Mesenchymal stem cell (in vitro differentiated cells and primary cell): ENCODE measurements around the gene DERA.
"Not testable (repeated sequence)": the region's sequence is repeated elsewhere in the genome, so short reads cannot be mapped to it uniquely, and the experiment has no call there.

Experiments
- DNase-seq: peaks from one replicate; pipeline ENCODE4 v3.0.0-alpha.2; 2013
- H2AFZ ChIP-seq: one replicate; pipeline ENCODE4 v1.6.1; 2013; ENCODE audit warnings: low read depth, mild to moderate bottlenecking, control low read depth, inconsistent platforms, low read length, moderate library complexity
- H2AK5ac ChIP-seq: 2 replicates; pipeline ENCODE4 v1.6.1; 2013; ENCODE audit warnings: low read length, moderate library complexity, mild to moderate bottlenecking, inconsistent platforms; ENCODE audit not compliant: severe bottlenecking
- H2BK120ac ChIP-seq: one replicate; pipeline ENCODE4 v1.6.1; 2013; ENCODE audit warnings: low read depth, mild to moderate bottlenecking, inconsistent platforms, low read length, moderate library complexity
- H2BK12ac ChIP-seq, 2 experiments: one replicate each; pipeline ENCODE4 v1.6.1; 2013; ENCODE audit warnings: inconsistent platforms in 2 of 2, low read length in 2 of 2, mild to moderate bottlenecking in 2 of 2, moderate library complexity in 2 of 2, control low read depth in 1 of 2
- H2BK15ac ChIP-seq: one replicate; pipeline ENCODE4 v1.6.1; 2013; ENCODE audit warnings: mild to moderate bottlenecking, low read depth, inconsistent platforms; ENCODE audit not compliant: poor library complexity, severe bottlenecking
- H2BK5ac ChIP-seq: 2 replicates; pipeline ENCODE4 v1.6.1; 2013; ENCODE audit warnings: low read depth, mild to moderate bottlenecking, low read length, control low read depth, inconsistent platforms; ENCODE audit not compliant: poor library complexity, severe bottlenecking
- H3K14ac ChIP-seq, 2 experiments: one replicate each; pipeline ENCODE4 v1.6.1; 2013; ENCODE audit warnings: inconsistent platforms in 2 of 2, low read length in 2 of 2, control low read depth in 1 of 2, mild to moderate bottlenecking in 1 of 2, moderate library complexity in 1 of 2
- H3K18ac ChIP-seq, 2 experiments: one replicate each; pipeline ENCODE4 v1.6.1; 2013; ENCODE audit warnings: inconsistent platforms in 2 of 2, low read length in 2 of 2, control low read depth in 1 of 2, low read depth in 1 of 2, mild to moderate bottlenecking in 1 of 2
- H3K23ac ChIP-seq, 2 experiments: one replicate each; pipeline ENCODE4 v1.6.1; 2013; ENCODE audit warnings: inconsistent platforms in 2 of 2, low read length in 2 of 2, mild to moderate bottlenecking in 2 of 2, moderate library complexity in 2 of 2, control low read depth in 1 of 2
- H3K27ac ChIP-seq: 2 replicates; pipeline ENCODE4 v1.5.1; 2013; ENCODE audit warnings: mild to moderate bottlenecking, moderate library complexity, low read length, control low read depth, inconsistent platforms; ENCODE audit not compliant: poor library complexity, severe bottlenecking
- H3K27me3 ChIP-seq, 2 experiments: 2 replicates each; pipeline versions ENCODE4 v1.6.1 to v1.7.0; 2013; ENCODE audit warnings: low read length in 2 of 2, mild to moderate bottlenecking in 2 of 2, moderate library complexity in 2 of 2, control low read depth in 1 of 2, inconsistent platforms in 1 of 2; ENCODE audit not compliant: control insufficient read depth in 1 of 2, insufficient read depth in 1 of 2
- H3K36me3 ChIP-seq, 2 experiments: 2 replicates each; pipeline versions ENCODE4 v1.6.1 to v1.7.0; 2013; ENCODE audit warnings: low read length in 2 of 2, control low read depth in 1 of 2, inconsistent platforms in 1 of 2, low read depth in 1 of 2, mild to moderate bottlenecking in 1 of 2; ENCODE audit not compliant: insufficient read depth in 2 of 2, control insufficient read depth in 1 of 2
- H3K4ac ChIP-seq, 2 experiments: one replicate each; pipeline ENCODE4 v1.6.1; 2013; ENCODE audit warnings: inconsistent platforms in 2 of 2, low read length in 2 of 2, mild to moderate bottlenecking in 2 of 2, moderate library complexity in 2 of 2, control low read depth in 1 of 2, low read depth in 1 of 2
- H3K4me1 ChIP-seq: 2 replicates; pipeline ENCODE4 v1.6.1; 2013; ENCODE audit warnings: low read depth, low read length, control low read depth; ENCODE audit not compliant: control insufficient read depth, insufficient read depth
- H3K4me2 ChIP-seq: 2 replicates; pipeline ENCODE4 v1.6.1; 2013; ENCODE audit warnings: low read length, mild to moderate bottlenecking, inconsistent platforms; ENCODE audit not compliant: poor library complexity, severe bottlenecking
- H3K4me3 ChIP-seq, 2 experiments: 2 replicates each; pipeline versions ENCODE4 v1.5.1 to v1.7.0; 2013; ENCODE audit warnings: low read length in 2 of 2, mild to moderate bottlenecking in 2 of 2, control low read depth in 1 of 2, low read depth in 1 of 2; ENCODE audit not compliant: insufficient read depth in 1 of 2
- H3K79me1 ChIP-seq: replicated peaks from 2 replicates; pipeline ENCODE4 v1.6.1; 2013; ENCODE audit warnings: mild to moderate bottlenecking, control low read depth, low read length, inconsistent platforms; ENCODE audit not compliant: poor library complexity, severe bottlenecking
- H3K9ac ChIP-seq: 2 replicates; pipeline ENCODE4 v1.7.0; 2013; ENCODE audit warnings: mild to moderate bottlenecking, low read length, moderate library complexity
- H3K9me3 ChIP-seq: 2 replicates; pipeline ENCODE4 v1.7.0; 2013; ENCODE audit warnings: mild to moderate bottlenecking, low read length; ENCODE audit not compliant: control insufficient read depth
- H4K8ac ChIP-seq: one replicate; pipeline ENCODE4 v1.6.1; 2013; ENCODE audit warnings: inconsistent platforms, mild to moderate bottlenecking, low read length, moderate library complexity
- H4K91ac ChIP-seq: one replicate; pipeline ENCODE4 v1.6.1; 2013; ENCODE audit warnings: mild to moderate bottlenecking, low read length, inconsistent platforms
- WGBS: methylation state at CpG from one replicate; pipeline ENCODE4 v1.1.7; 2013; ENCODE audit warnings: mixed read lengths; 5-methylcytosine and 5-hydroxymethylcytosine counted together

The DERA gene

GRCh38 chr12:15966426-15966825 is 55.3 kb downstream of the DERA start:
- no peak overlapping the region for H3K4ac ChIP-seq
- no peak overlapping the region for H2AFZ ChIP-seq
- H3K27me3 ChIP-seq = no peaks in the 10 kb centered on the region
- H2BK15ac ChIP-seq = no peak overlapping the region
- H4K91ac ChIP-seq = no peak overlapping the region
- H3K9ac ChIP-seq = no peak overlapping the region
- no peak overlapping the region for H2BK12ac ChIP-seq
- 32% methylated on average over 1 of the region's 1 CpG for WGBS
- no peak overlapping the region for H3K4me2 ChIP-seq
- H3K18ac ChIP-seq = no peak overlapping the region
- no peak overlapping the region for H2AK5ac ChIP-seq
- H3K4me3 ChIP-seq = no peak overlapping the region
- peak; percentile 39 for DNase-seq
- H2BK5ac ChIP-seq = no peak overlapping the region
- peaks cover 6% of the 10 kb centered on the region for H3K4me1 ChIP-seq
- peaks cover 16% of the 10 kb centered on the region for H3K79me1 ChIP-seq
- H3K14ac ChIP-seq = no peak overlapping the region
- no peaks in the 10 kb centered on the region for H3K9me3 ChIP-seq
- H2BK120ac ChIP-seq = no peak overlapping the region
- no peak overlapping the region for H4K8ac ChIP-seq
- H3K23ac ChIP-seq = no peak overlapping the region
- H3K27ac ChIP-seq = peak overlapping the region; percentile 4
- H3K36me3 ChIP-seq = peaks cover 2 to 64% of the 10 kb centered on the region in 2 experiments

DNA sequence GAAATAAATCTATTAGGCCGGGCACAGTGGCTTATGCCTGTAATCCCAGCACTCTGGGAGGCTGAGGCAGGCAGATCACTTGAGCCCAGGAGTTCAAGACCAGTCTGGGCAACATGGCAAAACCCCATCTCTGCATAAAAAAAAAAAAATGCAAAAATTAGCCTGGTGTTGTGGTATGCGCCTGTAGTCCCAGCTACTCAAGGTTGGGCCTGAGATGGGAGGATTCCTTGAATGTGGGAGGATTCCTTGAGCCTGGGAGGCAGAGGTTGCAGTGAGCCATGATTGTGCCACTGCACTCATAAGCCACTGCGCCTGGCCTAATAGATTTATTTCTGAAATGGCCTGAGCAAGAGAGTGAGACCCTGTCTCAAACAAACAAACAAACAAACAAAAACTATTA is 55.9 kb downstream of the DERA start:
- not testable (repeated sequence) for H3K14ac ChIP-seq, H2BK5ac ChIP-seq, H2BK12ac ChIP-seq, H2BK120ac ChIP-seq, H2BK15ac ChIP-seq, H3K27me3 ChIP-seq, H3K18ac ChIP-seq, H2AK5ac ChIP-seq, H3K4me2 ChIP-seq, H3K23ac ChIP-seq, H4K8ac ChIP-seq, H3K4me1 ChIP-seq, H2AFZ ChIP-seq, H3K27ac ChIP-seq, DNase-seq, H3K9me3 ChIP-seq, H4K91ac ChIP-seq, H3K4me3 ChIP-seq, H3K9ac ChIP-seq, H3K4ac ChIP-seq
- peaks cover 19% of the 10 kb centered on the region for H3K79me1 ChIP-seq
- 91% methylated on average over 3 of the region's 3 CpGs for WGBS
- H3K36me3 ChIP-seq = peaks cover 4 to 64% of the 10 kb centered on the region in 2 experiments

GRCh38 chr12:15971211-15971610 is 60.1 kb downstream of the DERA start:
- no peak overlapping the region for H4K91ac ChIP-seq
- no peak overlapping the region for H3K14ac ChIP-seq
- H3K4ac ChIP-seq = no peak overlapping the region
- H2AFZ ChIP-seq = no peak overlapping the region
- no peak overlapping the region for H3K4me2 ChIP-seq
- H4K8ac ChIP-seq = no peak overlapping the region
- 93% methylated on average over 1 of the region's 3 CpGs for WGBS
- H2BK120ac ChIP-seq = no peak overlapping the region
- no peaks in the 10 kb centered on the region for H3K27me3 ChIP-seq
- DNase-seq = no peak
- peaks cover 19% of the 10 kb centered on the region for H3K79me1 ChIP-seq
- no peak overlapping the region for H2BK5ac ChIP-seq
- H3K27ac ChIP-seq = no peak overlapping the region
- peaks cover 7% of the 10 kb centered on the region for H3K4me1 ChIP-seq
- no peak overlapping the region for H2AK5ac ChIP-seq
- no peak overlapping the region for H2BK12ac ChIP-seq
- H3K9me3 ChIP-seq = no peaks in the 10 kb centered on the region
- H3K9ac ChIP-seq = no peak overlapping the region
- H2BK15ac ChIP-seq = no peak overlapping the region
- H3K23ac ChIP-seq = no peak overlapping the region
- H3K18ac ChIP-seq = no peak overlapping the region
- peaks cover 11 to 60% of the 10 kb centered on the region in 2 experiments for H3K36me3 ChIP-seq
- no peak overlapping the region for H3K4me3 ChIP-seq

GRCh38 chr12:15972894-15973293 is 61.8 kb downstream of the DERA start:
- peaks cover 4% of the 10 kb centered on the region for H3K4me1 ChIP-seq
- 42% methylated on average over 2 of the region's 4 CpGs for WGBS
- H2BK120ac ChIP-seq = no peak overlapping the region
- H3K4me3 ChIP-seq = no peak overlapping the region
- H3K27me3 ChIP-seq = no peaks in the 10 kb centered on the region
- H2AFZ ChIP-seq = no peak overlapping the region
- peaks cover 11 to 52% of the 10 kb centered on the region in 2 experiments for H3K36me3 ChIP-seq
- no peak overlapping the region for H4K91ac ChIP-seq
- H2BK5ac ChIP-seq = no peak overlapping the region
- H3K23ac ChIP-seq = no peak overlapping the region
- peaks cover 21% of the 10 kb centered on the region for H3K79me1 ChIP-seq
- H3K4ac ChIP-seq = no peak overlapping the region
- H3K18ac ChIP-seq = no peak overlapping the region
- DNase-seq = no peak
- H4K8ac ChIP-seq = no peak overlapping the region
- H3K14ac ChIP-seq = no peak overlapping the region
- no peak overlapping the region for H3K27ac ChIP-seq
- no peaks in the 10 kb centered on the region for H3K9me3 ChIP-seq
- H2BK15ac ChIP-seq = no peak overlapping the region
- H3K9ac ChIP-seq = no peak overlapping the region
- no peak overlapping the region for H3K4me2 ChIP-seq
- H2BK12ac ChIP-seq = no peak overlapping the region
- H2AK5ac ChIP-seq = no peak overlapping the region
